Measurements from ENCODE around the gene FMNL2.
"Not testable (repeated sequence)": the region's sequence is repeated elsewhere in the genome, so short reads cannot be mapped to it uniquely, and the experiment has no call there.

The FMNL2 gene

DNA sequence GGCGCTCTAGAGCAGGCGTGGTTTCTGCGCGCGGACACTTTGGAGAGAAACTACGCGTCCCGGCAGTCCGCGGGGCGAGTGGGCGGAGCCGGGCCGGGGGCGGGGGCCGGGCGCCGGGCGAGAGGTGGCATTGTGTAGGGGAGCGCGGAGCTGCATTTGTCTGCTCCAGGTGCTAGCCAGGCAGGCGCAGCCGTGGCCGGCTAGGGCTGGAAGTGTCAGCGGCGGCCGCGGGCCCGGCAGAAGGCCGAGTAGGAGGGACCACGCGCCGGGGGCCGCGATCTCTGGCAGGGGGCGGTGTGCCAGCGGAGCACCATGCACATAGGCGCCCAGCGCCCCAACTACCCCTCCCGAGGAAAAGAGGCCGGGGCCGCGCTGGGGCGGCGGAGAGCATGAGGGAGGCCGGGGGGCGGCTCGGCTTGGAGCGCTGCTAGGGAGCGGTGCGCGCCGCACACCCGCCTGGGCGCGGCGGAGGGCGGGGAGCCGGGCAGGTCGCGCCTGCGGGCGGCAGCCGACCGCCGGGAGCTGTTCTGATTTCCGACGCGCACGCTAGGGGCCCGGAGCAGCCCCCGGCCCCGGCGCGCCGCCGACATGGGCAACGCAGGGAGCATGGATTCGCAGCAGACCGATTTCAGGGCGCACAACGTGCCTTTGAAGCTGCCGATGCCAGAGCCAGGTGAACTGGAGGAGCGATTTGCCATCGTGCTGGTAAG, at the start of gene FMNL2:
Gene FMNL2, plus strand, starts transcription at position 159 of the 710 bp plus-strand sequence.
- peak in 1 of 4 experiments; percentile 1 for DNase-seq

DNA sequence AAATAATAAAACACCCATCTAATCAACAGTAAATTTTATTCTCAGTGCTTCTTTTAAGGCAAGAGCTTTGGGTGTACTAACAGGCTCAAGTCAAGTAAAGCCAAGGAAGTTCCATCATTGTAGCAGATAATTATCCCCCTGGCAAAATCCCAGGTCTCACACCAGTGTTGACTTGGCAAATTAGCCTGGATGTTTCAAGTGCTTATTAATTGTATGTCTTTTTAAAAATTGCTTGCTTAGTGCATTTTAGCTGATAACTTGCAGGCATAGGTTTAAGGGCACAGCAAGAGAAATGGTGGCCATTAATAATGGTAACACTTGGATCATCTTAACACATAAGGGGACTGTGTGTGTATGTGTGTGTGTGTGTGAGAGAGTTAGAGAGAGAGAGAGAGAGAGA, 42.0 kb upstream of the FMNL2 start:
- DNase-seq = no peak

DNA sequence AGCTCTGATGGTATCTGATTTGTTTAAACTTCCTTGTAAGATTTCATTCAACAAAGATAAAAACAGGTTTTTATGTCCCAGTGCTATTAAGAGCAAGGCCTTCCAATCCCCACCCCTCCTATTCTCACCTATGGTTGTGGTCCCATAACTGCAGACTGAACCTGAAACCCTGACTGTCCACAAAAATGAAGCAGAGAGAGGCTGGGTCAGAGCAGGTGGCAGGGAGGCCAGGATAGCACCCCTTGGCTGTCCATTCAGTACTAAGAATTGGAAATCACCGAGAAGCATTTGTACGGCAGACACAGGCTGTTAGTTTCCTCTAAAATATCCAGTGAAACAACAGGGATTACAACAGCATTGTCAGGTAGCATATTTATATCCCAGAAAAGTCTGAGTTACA, 37.3 kb upstream of the FMNL2 start:
- DNase-seq = no peak

DNA sequence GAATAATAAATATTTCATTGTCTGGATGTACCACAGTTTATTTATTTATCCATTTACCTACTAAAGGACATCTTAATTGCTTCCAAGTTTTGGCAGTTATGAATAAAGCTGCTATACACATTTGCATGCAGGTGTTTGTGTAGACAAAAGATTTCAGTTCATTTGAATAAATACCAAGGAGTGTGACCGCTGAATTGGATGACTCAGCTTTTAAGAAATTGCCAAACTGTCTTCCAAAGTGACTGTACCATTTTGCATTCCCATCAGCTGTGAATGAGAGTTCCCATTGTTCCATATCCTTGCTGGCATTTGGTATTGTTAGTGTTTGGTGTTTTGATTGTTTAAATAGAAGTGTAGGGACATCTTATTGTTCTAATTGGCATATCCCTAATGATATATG, 36.2 kb upstream of the FMNL2 start:
- DNase-seq = no peak

DNA sequence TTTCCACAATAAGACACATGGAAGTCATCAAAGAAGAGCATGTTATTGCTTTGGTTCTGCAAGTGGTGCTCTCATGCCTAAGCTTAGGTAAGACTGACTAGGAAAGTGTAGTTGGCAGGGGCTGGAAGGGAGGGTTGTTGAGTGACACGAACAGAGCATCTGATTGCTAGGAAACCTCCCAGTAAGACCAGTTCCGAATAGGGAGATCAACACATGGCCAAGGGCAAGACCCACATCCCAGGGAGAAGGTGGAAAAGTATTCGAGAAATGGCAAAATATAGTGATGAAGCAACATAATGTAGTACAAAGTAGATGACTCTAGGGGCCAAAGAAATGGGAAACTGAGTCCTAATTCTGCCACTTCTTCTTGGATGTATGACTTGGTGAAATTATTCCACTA, 33.8 kb upstream of the FMNL2 start:
- DNase-seq = no peak

DNA sequence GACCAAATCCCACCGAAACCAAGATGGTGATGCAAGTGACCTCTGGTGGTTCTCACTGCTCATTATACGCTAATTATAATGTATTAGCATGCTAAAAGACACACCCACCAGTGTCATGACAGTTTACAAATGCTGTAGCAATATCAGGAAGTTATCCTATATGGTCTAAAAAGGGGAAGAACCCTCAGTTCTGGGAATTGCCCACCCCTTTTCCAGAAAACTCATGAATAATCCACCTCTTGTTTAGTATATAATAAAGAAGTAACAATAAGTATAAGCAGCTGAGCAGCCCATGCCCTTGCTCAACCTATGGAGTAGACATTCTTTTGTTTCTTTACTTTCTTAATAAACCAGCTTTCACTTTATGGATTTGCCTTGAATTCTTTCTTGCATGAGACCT, 31.0 kb upstream of the FMNL2 start:
- DNase-seq = no peak

DNA sequence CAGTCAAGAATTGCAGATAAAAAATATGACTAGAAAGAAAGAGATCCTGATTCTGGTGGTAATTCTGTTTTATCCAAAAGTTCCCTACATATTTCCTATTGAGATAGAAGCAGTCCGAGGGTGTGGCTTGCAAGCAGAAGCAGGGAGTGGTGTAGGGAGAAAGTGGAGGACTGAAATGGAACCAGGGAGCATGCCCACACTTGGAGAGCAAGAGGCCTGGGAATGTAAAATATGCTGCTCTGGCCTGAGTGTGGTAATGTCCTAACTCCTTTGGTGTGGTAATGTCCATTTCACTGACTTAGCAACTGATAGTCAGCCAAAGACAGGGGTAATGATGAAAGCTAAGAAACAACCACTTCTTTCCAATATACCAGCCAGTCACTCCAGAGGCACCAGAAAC, 30.1 kb upstream of the FMNL2 start:
- DNase-seq = no peak

DNA sequence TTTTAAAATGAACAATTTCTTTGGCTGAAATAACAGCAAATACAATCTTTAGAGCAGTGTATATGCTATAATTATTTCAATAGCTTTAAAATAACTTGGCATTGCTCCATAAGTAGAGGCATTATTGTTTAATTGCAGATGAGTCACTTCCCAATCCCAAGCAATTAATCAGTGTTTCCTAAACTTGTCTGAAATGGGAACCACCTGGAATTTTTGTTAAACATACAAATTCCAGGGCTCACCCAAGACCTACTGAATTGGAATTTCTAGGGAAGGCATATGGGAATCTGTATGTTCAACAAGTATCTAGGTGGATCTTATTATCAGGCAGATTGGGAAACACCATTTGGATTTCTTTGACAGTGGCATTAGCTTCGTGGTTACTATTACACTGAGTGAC, 27.1 kb upstream of the FMNL2 start:
- no peak for DNase-seq

DNA sequence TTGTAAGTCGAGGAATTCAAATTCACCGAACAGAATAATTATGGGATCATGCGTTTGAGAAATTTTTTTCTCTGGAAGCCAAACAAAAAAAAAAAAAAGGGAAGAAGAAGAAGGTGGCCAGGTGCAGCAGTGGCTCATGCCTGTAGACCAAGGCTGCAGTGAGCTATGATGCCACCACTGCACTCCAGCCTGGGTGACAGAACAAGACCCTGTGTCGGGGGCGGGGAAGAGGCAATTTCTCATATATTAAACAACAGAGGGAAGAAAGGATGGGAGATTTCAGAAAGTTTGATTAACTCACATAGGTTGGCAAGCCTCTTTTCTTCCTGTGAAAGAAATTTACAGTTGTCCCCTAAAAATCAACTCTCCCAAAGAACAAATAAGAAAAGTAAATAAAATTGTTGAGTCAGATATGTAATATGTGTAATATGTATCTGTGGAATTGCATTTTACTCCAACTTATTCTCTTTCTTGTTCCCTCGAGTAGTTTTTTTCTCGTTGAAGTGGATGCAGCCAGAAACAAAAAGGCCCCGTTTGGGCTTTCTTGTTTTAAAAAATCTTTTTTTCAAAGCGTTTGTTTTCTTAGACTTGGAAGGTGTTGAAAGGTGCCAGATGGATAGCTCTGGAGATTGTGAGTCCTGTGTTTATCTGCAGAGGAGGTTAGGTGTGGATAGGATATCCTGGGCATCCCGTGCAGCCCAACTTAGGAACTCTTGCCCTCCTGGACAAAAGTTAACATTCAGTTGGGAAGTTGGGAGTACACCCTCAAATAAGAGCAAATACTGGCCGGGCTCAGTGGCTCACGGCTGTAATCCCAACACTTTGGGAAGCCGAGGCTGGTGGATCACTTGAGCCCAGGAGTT, 25.4 kb upstream of the FMNL2 start:
- no peak for DNase-seq

DNA sequence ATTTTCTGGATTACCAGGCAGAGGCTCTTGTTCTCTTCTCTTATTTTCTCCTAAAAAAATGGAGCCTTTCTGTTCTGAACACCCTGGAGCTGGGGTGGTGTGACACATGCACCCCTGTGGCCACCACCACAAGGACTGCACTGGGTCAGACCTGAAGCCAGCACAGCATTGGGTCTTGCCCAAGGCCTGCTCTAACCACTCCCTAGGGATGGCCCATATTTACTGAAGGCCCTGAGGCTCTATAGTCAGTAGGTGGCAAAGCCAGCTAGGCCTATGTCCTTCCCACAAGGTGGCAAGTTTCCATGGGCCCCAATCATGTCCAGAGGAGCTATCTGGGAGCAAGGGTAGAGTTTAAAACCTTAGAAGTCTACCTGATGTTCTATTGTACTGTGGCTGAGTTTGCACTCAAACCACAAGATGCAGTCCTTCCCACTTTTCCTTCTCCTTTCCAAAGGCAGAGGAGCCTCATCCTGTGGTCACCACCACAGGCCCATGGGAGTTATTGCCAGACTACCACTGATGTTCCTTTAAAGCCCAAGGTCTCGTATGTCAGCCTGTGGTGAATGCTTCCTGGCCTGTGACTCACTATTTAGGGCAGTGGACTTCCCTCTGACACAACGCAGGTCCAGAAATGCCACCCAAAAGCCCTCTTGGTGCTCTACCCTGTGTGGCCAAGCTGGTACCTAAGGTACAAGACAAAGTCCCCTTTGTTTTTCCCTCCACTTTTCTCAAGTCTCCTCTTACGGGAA, 15.0 kb upstream of the FMNL2 start:
- DNase-seq = no peak

DNA sequence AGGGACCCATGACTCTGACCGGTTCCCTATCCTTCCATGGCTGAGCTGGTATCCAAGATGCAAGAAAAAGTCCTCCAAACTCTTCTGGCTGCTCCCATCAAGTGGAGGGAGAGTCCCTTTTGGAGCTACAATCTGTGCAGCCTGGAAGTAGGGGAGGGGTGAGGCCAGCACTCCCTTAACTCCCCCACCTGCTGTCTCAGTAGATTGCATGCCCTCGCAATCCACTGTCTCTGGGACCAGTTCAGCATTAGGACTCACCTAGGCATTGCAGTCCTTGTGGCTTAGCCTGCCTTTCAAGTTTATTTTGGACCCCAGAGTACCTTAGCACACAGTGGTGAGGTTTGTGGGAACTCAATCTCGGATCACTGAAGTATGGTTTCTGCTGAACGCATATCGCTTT, 14.2 kb upstream of the FMNL2 start:
- DNase-seq = no peak

DNA sequence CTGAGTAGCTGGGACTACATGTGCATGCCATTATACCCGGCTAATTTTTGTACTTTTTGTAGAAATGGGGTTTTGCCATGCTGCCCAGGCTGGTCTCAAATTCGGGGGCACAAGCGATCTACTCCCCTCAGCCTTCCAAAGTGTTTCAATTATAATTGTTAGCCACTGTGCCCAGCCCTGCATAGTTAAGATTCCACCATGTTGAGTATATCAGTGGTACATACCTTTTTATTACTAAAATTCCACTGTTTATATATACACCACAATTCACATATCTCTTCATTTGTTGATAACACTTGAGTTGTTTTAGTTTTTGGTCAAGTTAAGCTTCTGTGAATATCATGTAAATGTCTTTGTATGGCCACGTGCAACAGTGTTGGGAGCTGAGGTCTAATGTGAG, 12.8 kb upstream of the FMNL2 start:
- no peak for DNase-seq

DNA sequence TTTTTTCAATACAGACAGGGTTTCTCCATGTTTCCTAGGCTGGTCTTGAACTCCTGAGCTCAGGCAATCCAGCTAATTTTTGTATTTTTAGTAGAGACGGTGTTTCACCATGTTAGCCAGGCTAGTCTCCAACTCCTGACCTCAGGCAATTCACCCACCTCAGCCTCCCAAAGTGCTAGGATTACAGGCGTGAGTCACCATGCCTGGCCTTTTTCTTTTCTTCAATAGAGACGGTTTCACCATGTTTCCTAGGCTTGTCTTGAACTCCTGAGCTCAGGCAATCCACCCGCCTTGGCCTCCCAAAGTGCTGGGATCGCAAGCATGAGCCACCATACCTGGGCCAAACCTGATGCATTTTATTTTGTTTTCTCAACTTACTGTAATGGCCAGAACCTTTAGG, 9.8 kb upstream of the FMNL2 start:
- DNase-seq = not testable (repeated sequence)

DNA sequence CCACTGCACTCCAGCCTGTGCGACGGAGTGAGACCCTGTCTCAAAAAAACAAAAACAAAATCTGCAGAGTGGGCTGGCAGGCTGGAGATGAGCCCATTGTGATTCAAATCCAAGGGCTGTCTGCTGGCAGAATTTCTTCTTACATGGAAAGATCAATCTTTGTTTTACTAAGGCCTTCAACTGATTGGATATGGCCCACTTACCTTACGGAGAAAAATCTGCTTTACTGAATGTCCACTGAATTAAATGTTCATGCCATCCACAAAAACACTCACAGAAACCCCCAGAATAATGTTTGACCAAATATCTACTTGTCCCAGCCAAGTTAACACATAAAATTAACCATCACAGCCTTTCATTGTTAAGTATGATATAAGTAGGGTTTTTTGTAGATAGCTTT, 8.3 kb upstream of the FMNL2 start:
- no peak for DNase-seq

DNA sequence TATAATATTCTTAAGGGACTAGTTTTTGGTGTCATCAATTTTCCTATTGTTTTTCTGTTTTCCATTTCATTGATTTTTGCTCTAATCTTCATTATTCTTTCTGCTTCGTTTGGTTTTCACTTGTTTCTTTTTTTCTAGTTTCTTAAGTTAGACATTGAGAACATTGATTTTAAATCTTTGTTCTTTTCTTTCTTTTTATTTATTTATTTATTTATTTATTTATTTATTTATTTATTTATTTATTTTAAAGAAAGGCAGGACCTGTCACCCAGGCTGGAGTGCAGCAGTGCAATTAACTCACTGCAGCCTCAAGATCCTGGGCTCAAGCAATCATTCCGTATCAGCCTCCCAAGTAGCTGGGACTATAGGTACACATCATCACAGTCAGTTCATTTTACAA, 7.0 kb upstream of the FMNL2 start:
- DNase-seq = no peak

DNA sequence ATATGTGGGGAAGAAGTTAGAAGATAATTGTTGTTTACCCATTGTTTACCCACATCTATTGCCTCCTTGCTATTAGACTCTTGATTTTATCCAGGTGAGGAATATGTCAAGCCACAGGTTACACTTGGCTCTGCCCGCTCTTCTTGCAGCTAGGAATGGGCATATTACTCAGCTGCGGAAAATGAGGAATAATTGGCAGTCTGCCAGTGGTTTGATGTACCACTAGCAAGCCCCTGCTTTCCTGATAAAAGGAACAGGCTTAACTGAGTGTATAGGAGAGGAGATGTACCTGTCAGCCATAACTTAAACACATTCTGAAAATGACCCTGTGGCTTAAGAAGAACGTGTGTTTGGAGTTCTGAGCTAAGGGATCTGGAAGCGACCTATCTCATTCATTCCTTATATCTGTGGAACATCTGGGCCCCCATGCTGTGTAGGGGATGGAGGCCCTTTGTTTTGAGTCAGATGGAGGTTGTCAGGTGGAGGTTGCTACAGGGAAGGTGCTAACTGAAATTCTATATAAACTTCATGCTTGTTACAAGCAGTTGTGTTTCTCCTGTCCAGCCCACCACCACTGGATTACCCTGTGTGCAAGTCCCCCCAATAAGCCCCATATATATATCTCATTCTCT, 4.6 kb upstream of the FMNL2 start:
- no peak for DNase-seq

DNA sequence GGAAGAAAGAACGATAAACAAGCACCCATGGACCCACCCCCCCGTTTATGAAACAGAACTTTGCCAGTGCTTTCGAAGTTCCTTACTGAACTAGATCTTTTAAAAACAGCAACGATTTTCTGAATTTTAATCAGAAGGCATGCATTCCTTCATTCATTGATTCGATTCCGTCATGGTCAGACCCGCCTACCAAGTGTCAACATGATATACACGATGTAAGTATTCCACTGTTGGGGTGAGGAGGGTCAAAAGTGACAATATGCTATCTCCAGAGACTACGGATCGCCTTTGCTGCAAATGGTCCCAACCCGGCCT, 316 bp upstream of the FMNL2 start:
- DNase-seq = no peak

DNA sequence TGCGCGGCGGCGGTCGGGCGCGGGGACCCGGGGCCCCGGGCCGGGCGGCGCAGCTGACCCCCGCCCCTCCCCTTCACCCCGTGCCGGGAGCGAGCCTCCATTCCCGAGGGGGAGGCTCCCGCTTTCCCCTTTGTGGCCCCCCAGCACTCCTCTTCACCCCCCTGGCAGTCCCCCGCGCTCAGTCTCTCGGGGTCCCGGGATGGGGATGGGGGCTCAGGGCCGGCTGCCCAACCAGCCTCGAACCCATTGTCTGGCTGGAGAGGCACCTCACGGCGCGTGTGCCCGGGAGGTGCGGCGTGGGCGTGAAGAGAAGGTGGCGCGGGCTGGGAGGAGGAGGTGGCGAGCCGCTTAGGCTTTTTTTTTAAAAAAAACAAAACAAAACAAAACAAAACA, 748 bp downstream of the FMNL2 start:
- peak in 1 of 4 experiments; percentile 1 for DNase-seq

DNA sequence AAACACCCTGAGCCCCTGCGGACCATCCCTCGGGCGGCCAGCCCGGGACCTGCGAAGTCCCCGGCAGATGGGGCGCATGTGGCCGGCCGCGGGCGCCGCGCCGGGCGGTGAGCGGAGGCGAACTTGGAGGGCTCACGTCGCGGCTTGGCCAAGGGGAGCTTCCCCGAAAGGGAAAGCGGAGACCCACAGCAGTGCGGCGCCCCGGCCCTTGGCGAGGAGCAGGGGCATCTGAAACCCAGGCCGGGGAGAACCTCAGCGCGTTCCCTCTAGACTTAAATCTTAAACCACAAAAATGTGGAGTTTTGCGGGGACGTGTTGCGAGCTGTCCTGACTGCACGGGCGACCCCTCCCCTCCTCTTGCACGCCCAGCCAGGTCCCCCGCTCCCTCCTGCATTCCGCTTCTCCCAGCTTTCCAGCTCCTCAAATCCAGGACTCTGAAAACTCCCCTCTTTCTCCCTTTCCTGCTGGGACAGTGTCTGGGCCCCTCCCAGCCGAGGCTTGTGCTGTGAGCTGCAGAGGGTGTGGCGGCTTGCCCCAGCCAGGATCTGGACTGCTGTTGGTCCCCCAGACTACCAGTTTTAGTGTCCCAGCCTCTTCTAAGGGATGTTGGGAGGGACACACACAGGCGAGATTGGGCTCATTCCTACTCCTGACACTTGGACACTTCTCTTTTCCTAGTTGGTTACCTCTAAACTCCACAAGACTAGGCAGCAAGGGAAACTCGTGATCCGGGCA, 1.3 kb downstream of the FMNL2 start:
- DNase-seq = no peak

DNA sequence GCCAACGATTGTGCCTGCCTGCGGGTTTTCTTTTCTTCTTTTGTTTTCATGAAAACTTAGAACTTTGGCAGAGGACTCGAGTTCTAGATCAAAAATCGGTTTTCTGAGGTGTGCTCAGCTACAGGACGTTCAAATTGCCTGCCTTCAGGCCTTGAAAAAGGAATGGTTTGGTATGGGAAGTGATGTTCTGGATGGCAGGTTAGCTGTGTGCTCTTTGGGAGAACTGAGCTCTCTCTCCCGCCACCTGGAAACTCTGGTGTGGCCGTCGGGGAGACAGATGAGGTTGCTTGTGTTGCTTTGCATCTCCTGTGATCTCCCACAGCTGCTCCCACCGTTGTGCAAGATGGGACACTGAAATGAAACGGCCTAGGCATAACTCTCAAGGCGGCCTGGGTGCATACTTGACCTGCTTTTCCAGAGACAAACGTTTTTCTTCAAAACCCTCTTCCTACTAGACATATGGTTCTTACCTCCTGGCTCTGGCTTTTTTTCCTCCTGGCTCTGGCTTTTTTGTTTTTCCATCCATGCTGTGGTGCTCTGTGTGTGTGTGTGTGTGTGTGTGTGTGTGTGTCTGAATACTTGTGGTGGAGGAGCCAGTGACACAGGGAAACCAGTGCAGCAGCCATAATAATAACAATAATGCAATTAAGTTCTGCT, 2.0 kb downstream of the FMNL2 start:
- DNase-seq = no peak

DNA sequence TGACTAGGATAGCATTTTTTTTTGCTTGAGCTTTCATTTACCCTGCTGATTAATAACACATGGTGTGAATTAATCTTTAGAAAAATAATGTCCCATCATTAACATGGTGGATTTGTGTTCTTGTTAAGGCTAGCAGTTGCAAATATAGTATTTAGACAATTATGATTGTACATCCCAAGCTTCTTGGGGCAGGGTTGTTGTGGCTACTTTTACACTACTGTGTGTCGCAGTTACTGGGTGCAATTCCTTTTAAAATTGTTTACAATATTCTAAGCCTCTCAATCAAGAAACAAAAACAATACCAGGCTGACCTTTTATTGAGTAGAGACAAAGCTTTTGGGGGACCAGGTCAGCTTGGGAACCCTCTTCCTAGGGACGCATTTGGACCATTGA, 2.5 kb downstream of the FMNL2 start:
- no peak for DNase-seq

All from activated CD4-positive, CD25-positive, alpha-beta regulatory T cell (primary cell).